ENCODE data around the gene ZNF746.

DNA sequence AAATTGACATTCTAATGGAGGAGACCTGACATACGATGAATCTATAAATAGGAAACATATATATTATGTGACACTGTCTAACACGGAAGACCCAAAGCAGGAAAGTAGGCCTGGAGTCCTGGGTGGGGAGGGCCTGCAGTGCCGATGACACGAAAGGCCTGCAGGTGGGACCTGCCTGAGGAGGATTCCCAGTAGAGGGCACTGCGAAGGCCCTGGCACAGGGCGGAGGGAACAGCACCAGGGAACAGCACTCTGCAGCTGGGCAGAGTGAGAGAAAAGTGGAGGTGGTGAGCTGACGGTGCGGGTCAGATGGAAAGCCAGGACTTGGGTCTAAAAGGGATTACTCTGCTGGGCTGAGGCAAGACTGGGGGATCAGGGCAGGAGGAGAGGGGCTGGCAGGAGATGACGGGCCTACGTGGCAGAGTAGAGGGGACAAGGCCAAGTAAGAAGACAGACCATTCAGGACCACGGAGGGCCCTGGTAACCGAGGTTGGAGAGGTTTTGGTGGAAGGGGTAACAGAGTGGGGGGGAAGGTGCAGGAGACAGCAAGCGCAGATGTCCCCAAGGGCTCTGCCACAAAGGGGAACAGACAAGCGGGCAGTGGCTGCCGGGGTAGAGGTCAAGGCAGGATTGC, 8.1 kb downstream of the ZNF746 start:
- peak; percentile 11; the same call in 1 of the 2 replicates for TF ChIP-seq CTCF (IDR thresholded peaks at IDR 0.05; ENCODE audit: low read length)
- TF ChIP-seq EZH2phosphoT487 (IDR thresholded peaks at IDR 0.05; ENCODE audit: low read length): no peak
- no peak for TF ChIP-seq EZH2 (optimal IDR thresholded peaks at IDR 0.05; ENCODE audit: low read depth, low read length)
